Neural cell (in vitro differentiated cells): ENCODE measurements around the gene ACY1. TPM values are rescaled to one million over a fixed set of nuclear protein-coding genes. Genes with fewer than 3 reads are reported as not detected.

Experiments used
- H2AFZ ChIP-seq: fragments of 200-600, 300-800 bp; sonication (generic), shearing (Covaris generic); 2 replicates; pipeline ENCODE4 v1.6.0; 2014; ENCODE audit warnings: low read depth, mild to moderate bottlenecking, antibody characterized with exemption, low read length, moderate library complexity
- H3F3A ChIP-seq: fragments of 200-600 bp; shearing (Covaris generic); 2 replicates; pipeline ENCODE4 v1.6.1; 2016; ENCODE audit warnings: mild to moderate bottlenecking, moderate library complexity, mixed read lengths, antibody characterized with exemption, low read length; ENCODE audit not compliant: insufficient read depth, poor library complexity, severe bottlenecking
- H3K27ac ChIP-seq: fragments of 200-600, 300-800 bp; sonication (generic), shearing (Covaris generic); 2 replicates; pipeline ENCODE4 v1.5.1; 2014; ENCODE audit warnings: mild to moderate bottlenecking, low read length, moderate library complexity
- H3K27me3 ChIP-seq: fragments of 300-800, 200-600 bp; sonication (generic), shearing (Covaris generic); 2 replicates; pipeline ENCODE4 v1.6.0; 2014; ENCODE audit warnings: mild to moderate bottlenecking, low read depth, low read length, moderate library complexity; ENCODE audit not compliant: insufficient read depth
- H3K36me3 ChIP-seq: fragments of 300-800, 200-600 bp; sonication (generic), shearing (Covaris generic); 2 replicates; pipeline ENCODE4 v1.5.1; 2014; ENCODE audit warnings: mild to moderate bottlenecking, antibody characterized with exemption, low read length, moderate library complexity; ENCODE audit not compliant: insufficient read depth
- H3K4me2 ChIP-seq: fragments of 300-800, 200-600 bp; sonication (generic), shearing (Covaris generic); 2 replicates; pipeline ENCODE4 v1.6.0; 2014; ENCODE audit warnings: mild to moderate bottlenecking, low read length
- H3K4me3 ChIP-seq: fragments of 300-800, 200-600 bp; sonication (generic), shearing (Covaris generic); 2 replicates; pipeline ENCODE4 v1.5.1; 2014; ENCODE audit warnings: mild to moderate bottlenecking, low read length, moderate library complexity
- H3K79me2 ChIP-seq: fragments of 200-600 bp; shearing (Covaris generic); replicated peaks from 2 replicates; pipeline ENCODE4 v1.6.0; 2014; ENCODE audit warnings: mild to moderate bottlenecking, low read length, moderate library complexity; ENCODE audit not compliant: insufficient read depth
- H3K9ac ChIP-seq: fragments of 300-800, 200-600 bp; sonication (generic), shearing (Covaris generic); 2 replicates; pipeline ENCODE4 v1.6.1; 2016; ENCODE audit warnings: mild to moderate bottlenecking, low read length, mixed read lengths
- H3K9me2 ChIP-seq: fragments of 200-600 bp; shearing (Covaris generic); 2 replicates; pipeline ENCODE4 v1.6.1; 2016; ENCODE audit warnings: mild to moderate bottlenecking, low read length, mixed read lengths; ENCODE audit not compliant: insufficient read depth
- H3K9me3 ChIP-seq: fragments of 200-600, 300-800 bp; sonication (generic), shearing (Covaris generic); 2 replicates; pipeline ENCODE4 v1.6.1; 2016; ENCODE audit warnings: mild to moderate bottlenecking, mixed run types, low read length, moderate library complexity, mixed read lengths
- H4K20me1 ChIP-seq: fragments of 200-600 bp; shearing (Covaris generic); 2 replicates; pipeline ENCODE4 v1.6.1; 2016; ENCODE audit warnings: mild to moderate bottlenecking, mixed run types; ENCODE audit not compliant: insufficient read depth
- EP300 ChIP-seq: fragments of 450-650 bp; conservative IDR thresholded peaks from 2 replicates; pipeline ENCODE4 v1.6.1; 2014; ENCODE audit warnings: antibody characterized with exemption, mild to moderate bottlenecking, moderate library complexity; ENCODE audit not compliant: poor library complexity, severe bottlenecking
- EZH2 ChIP-seq: fragments of 200-600, 300-800 bp; shearing (Covaris generic), sonication (generic); IDR thresholded peaks from 2 replicates; pipeline ENCODE4 v1.6.1; 2014; ENCODE audit warnings: antibody characterized with exemption, low read length, borderline replicate concordance, mild to moderate bottlenecking; ENCODE audit not compliant: insufficient read depth, poor library complexity, severe bottlenecking
- MXI1 ChIP-seq: fragments of 450-650 bp; conservative IDR thresholded peaks from 2 replicates; pipeline ENCODE4 v1.6.1; 2014; ENCODE audit warnings: antibody characterized with exemption, mild to moderate bottlenecking; ENCODE audit not compliant: poor library complexity, severe bottlenecking
- POLR2AphosphoS5 ChIP-seq: IDR thresholded peaks from 2 replicates; pipeline ENCODE4 v1.6.1; 2012
- RAD21 ChIP-seq: fragments of 450-650 bp; conservative IDR thresholded peaks from 2 replicates; pipeline ENCODE4 v1.6.1; 2014; ENCODE audit warnings: antibody characterized with exemption, mild to moderate bottlenecking, moderate library complexity
- SMC3 ChIP-seq: fragments of 450-650 bp; conservative IDR thresholded peaks from 2 replicates; pipeline ENCODE4 v1.6.1; 2014; ENCODE audit warnings: antibody characterized with exemption, mild to moderate bottlenecking, moderate library complexity; ENCODE audit not compliant: poor library complexity
- TAF1 ChIP-seq: IDR thresholded peaks from 2 replicates; pipeline ENCODE4 v1.6.1; 2012; ENCODE audit warnings: low read depth
- polyA plus RNA-seq: library from polyadenylated mRNA; depleted of rRNA; stranded (reverse); fragments of >200 nt; gene quantifications from 2 replicates; pipeline ENCODE4 v1.2.3, GENCODE V29; 2014
- TF ChIP-seq, protein P1 (sequence below): IDR thresholded peaks from 2 replicates; pipeline ENCODE4 v1.6.1; 2012; ENCODE audit warnings: borderline replicate concordance
- TF ChIP-seq, protein P2 (sequence below): fragments of 450-650 bp; IDR thresholded peaks from 2 replicates; pipeline ENCODE4 v1.5.1; 2014; ENCODE audit warnings: antibody characterized with exemption, mild to moderate bottlenecking, moderate library complexity; ENCODE audit not compliant: poor library complexity, severe bottlenecking

Gene ACY1
- polyA plus RNA-seq, 1 donor from 2014 or later, result 14.4 TPM

DNA sequence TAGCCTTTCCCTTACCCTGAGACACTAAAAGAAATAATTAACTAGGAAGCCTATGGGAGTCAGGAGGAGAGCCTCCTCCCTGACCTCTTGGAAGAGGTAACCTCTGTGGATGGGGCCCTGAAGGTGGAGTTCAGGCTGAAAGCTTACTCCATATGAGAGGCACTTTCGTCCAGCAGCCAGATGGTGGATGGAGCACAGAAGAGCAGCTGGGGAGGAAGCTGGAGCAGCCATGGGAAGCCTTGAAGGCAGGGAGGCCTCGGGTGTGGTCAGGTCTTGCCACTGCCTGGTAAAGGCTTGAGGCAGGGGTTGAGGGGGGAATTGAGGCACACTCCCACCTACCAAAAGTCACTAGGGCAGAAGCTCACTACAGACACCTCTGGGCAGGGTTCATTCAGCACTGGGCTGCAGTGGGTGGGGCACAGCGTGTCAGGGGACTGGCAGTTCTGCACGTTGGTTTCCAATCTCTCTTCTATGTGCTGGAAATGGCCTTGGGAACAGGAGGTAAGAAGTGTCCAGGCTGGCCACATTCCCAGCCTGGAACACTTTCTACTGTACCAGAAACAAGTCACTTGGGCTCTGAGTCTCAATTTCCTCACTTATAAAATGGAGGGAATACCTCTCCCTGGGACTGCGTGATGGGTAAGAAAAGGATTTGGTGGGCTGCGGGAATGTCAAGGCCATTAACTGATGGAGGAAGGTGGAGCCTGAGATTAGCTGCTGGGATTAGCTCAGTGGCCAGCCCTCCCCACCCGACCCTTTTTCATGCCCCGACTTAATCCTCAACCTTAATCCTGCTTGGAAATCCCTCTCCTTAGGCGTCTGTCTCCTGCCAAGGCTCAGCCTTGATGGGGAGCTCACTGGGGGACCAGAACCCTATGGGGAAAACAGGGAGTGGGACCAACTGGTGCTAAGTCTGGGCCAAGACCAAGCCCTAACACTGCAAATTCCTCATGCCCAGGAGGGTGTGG, 21.4 kb upstream of the ACY1 start:
- Histone ChIP-seq H2AFZ (no peak overlapping the region), H3F3A (no peaks in the 10 kb centered on the region), H3K36me3 (no peaks in the 10 kb centered on the region), H3K9me3 (no peaks in the 10 kb centered on the region), H3K9ac (no peak overlapping the region), H3K4me3 (no peak overlapping the region), H3K27me3 (peaks cover under 1% of the 10 kb centered on the region), H3K79me2 (peaks cover 29% of the 10 kb centered on the region), H3K27ac (no peak overlapping the region), H4K20me1 (no peaks in the 10 kb centered on the region), H3K4me2 (no peak overlapping the region), H3K9me2 (no peaks in the 10 kb centered on the region)
- TF ChIP-seq, protein P1, sequence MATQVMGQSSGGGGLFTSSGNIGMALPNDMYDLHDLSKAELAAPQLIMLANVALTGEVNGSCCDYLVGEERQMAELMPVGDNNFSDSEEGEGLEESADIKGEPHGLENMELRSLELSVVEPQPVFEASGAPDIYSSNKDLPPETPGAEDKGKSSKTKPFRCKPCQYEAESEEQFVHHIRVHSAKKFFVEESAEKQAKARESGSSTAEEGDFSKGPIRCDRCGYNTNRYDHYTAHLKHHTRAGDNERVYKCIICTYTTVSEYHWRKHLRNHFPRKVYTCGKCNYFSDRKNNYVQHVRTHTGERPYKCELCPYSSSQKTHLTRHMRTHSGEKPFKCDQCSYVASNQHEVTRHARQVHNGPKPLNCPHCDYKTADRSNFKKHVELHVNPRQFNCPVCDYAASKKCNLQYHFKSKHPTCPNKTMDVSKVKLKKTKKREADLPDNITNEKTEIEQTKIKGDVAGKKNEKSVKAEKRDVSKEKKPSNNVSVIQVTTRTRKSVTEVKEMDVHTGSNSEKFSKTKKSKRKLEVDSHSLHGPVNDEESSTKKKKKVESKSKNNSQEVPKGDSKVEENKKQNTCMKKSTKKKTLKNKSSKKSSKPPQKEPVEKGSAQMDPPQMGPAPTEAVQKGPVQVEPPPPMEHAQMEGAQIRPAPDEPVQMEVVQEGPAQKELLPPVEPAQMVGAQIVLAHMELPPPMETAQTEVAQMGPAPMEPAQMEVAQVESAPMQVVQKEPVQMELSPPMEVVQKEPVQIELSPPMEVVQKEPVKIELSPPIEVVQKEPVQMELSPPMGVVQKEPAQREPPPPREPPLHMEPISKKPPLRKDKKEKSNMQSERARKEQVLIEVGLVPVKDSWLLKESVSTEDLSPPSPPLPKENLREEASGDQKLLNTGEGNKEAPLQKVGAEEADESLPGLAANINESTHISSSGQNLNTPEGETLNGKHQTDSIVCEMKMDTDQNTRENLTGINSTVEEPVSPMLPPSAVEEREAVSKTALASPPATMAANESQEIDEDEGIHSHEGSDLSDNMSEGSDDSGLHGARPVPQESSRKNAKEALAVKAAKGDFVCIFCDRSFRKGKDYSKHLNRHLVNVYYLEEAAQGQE, result no peak
- TF ChIP-seq MXI1 (no peak), RAD21 (no peak), TAF1 (no peak), SMC3 (no peak), POLR2AphosphoS5 (no peak), EZH2 (no peak), EP300 (no peak)
- TF ChIP-seq, protein P2, sequence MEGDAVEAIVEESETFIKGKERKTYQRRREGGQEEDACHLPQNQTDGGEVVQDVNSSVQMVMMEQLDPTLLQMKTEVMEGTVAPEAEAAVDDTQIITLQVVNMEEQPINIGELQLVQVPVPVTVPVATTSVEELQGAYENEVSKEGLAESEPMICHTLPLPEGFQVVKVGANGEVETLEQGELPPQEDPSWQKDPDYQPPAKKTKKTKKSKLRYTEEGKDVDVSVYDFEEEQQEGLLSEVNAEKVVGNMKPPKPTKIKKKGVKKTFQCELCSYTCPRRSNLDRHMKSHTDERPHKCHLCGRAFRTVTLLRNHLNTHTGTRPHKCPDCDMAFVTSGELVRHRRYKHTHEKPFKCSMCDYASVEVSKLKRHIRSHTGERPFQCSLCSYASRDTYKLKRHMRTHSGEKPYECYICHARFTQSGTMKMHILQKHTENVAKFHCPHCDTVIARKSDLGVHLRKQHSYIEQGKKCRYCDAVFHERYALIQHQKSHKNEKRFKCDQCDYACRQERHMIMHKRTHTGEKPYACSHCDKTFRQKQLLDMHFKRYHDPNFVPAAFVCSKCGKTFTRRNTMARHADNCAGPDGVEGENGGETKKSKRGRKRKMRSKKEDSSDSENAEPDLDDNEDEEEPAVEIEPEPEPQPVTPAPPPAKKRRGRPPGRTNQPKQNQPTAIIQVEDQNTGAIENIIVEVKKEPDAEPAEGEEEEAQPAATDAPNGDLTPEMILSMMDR, result no peak

DNA sequence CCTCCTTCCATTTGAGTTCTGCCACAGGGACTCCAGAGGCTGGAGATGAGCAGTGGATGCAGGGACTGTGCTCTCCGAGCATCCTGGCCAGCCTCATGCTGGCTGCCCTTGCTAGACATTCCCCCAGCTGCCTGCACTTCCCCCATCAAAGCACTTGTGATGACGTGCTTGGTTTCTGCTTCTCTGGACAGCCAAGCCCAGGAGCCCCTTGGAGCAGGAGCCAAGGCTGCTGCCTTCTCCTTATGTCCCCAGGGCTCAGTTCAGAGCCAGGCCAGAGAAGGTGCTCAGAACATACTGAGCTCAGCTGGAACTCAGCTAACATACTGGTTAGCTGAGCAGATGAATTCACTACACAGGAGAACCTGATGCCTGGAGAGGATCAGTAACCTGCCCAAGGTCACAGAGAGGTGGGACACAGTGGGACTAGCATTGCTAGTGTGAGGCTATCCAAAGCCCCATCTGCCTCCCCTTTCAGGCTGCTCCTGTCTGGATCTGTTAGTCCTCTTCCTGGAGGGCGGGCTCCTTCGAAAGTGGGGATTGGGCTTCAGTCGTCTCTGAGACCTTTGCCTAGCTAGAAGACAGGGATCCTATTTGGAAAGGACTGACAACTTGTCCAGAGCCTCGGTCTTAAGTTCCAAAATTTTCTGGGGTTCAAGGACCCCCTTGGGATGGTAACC, 20.3 kb upstream of the ACY1 start:
- Histone ChIP-seq H4K20me1 (no peaks in the 10 kb centered on the region), H3F3A (no peaks in the 10 kb centered on the region), H3K27ac (no peak overlapping the region), H3K36me3 (no peaks in the 10 kb centered on the region), H3K79me2 (peaks cover 31% of the 10 kb centered on the region), H2AFZ (no peak overlapping the region), H3K9me2 (no peaks in the 10 kb centered on the region), H3K4me3 (no peak overlapping the region), H3K27me3 (no peaks in the 10 kb centered on the region), H3K4me2 (no peak overlapping the region), H3K9ac (no peak overlapping the region), H3K9me3 (no peaks in the 10 kb centered on the region)
- TF ChIP-seq, protein P1, result no peak
- TF ChIP-seq POLR2AphosphoS5, result no peak
- TF ChIP-seq TAF1, result no peak
